EL (cell line): ENCODE results near the gene REV1.
"Not testable (repeated sequence)": the region's sequence is repeated elsewhere in the genome, so short reads cannot be mapped to it uniquely, and the experiment has no call there.

Experiments used
- DNase-seq: peaks from one replicate; pipeline ENCODE4 v3.0.0-alpha.2; 2016

The REV1 gene

DNA sequence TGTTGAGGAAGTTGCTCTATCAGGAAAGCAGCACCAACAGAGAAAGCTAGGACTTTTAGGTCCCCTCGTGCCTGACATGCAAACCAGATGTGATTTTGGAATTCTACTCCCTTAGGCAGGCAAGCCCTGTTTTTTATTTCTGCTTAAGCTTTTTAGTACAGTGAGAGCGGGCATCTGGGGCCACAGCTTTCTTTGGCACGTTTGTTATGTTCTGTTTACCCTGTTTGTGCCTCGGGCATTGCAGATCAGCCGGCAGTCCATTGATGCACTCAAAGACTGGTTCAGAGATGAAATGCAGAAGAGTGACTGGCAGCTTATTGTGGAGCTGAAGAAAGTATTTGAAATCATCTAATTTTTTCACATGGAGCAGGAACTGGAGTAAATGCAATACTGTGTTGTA is 90.8 kb downstream of the REV1 start:
- no peak for DNase-seq

DNA sequence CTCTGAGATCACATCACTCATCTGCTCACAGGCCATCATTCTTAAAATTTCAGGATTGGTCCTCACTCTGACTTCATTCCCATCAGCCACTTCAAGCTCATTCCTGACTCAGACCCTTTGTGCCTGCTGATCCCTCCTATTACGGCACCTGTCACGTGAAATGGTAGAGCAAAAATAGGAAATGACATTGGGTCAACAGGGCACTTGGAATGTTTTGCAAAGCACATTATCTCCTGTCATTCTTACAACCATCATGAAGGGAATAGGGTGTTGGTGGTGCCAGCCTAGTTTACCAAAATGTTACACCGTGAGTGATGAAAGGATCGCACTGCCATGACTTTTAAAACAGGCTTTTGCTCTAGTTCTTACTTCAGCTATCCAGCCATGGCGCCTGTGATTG is 91.5 kb downstream of the REV1 start:
- no peak for DNase-seq

DNA sequence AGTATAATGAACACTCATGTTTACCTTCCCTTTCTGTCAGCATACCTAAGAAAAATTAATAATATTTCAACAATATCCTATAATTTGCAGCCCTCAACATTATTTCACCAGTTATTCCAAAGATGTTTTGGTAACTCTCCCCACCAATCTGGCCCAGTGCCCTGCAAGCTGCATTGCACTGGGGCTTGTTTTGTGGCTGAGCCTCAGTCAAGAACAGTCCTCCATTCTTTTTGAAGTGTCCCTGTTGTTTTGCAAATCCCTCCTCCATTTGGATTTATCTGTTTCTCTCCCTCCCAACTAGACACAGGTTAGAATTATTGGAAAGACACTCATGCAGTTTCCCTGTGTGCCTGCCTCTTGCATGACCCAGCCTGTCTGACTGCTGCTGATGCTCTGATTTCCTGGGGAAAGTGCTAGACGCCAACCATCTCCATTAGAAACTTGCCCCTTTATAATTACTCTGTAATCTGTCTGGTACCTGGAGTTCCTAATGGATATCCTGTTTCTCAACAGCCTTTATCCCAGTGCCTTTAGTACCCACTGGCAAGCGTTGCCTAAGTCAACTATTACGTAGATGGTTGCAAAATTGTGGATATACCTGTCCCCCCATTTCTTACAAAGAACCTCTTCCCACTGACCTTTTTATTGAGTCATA is 92.4 kb downstream of the REV1 start:
- no peak for DNase-seq

DNA sequence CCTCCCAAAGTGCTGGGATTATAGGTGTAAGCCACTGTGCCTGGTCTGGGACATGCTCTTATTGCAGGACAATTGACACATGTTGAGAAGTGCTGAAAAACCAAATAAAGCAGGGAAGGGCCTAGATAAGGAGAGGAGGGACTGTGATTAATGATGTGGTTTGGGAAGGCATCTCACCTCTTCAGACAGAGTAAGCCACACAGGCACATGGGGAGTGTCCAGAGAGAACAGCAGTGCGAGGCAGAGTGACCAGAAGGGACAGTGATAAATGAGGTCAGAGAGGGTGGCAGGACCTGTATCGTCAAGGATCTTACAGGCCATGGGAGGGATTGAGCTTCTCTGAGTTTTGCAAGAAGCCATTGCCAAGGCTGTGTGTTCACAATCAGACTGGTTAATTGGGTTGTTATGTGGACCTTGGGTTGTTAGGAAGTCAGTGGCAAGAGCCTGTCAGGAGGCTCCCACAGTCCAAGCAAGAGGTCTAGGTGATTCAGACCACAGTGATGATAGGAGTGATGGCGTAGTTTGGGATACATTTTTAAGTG is 94.2 kb downstream of the REV1 start:
- no peak for DNase-seq

DNA sequence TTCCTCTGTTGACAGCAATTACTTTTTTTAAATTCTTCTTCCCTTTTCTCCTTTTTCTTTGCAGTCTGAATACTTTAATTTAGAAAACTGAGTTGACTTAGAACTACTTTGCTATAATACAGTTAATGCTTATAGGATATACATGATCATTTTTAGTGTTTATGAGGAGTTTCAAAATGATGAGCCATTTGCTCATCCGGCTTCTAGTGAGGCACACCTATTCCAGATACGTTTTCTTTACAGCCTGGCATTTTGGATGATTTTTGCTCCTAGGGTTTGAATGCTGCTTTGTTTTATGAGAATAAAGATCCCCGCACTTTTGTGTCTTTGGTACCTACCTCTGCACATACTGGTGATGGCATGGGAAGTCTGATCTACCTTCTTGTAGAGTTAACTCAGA is 99.9 kb downstream of the REV1 start:
- DNase-seq, result peak; percentile 41

DNA sequence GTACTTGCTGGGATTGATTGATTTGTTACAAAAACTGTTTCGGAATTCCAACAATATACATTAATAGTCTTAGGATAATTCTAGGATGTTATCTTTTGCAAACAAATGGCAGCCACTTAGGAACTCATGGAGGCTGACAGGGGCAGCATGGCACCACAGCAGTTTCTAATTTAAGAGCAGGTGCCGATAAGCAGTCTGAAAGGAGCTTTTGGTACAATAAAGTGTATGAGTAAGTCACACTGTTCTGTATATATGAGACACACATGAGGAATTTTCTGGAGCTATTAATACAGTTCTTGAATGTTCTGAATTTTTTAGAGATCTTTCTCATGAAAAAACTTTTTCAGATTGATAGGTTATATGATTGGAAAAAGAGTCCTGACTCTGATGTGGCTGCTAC is 100.4 kb downstream of the REV1 start:
- DNase-seq, result peak; percentile 67

DNA sequence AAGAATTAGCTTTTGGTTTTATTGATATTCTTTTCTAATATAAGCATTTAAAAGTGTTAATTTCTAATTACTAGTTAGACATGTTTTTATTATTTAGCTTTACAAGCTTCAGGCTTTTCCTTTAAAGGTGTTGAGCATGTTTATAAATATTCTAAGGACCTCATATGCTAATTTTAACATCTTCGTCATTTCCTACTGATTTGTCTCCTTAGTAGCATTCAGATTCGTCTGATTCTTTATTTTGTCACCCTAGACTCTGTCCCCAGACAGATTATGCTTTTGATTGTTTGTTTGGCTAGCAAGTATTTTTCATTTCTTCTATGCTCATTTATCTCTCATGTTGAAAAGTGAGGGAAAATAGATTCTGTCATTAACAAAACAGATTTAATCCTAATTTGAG is 100.9 kb downstream of the REV1 start:
- DNase-seq, result no peak

DNA sequence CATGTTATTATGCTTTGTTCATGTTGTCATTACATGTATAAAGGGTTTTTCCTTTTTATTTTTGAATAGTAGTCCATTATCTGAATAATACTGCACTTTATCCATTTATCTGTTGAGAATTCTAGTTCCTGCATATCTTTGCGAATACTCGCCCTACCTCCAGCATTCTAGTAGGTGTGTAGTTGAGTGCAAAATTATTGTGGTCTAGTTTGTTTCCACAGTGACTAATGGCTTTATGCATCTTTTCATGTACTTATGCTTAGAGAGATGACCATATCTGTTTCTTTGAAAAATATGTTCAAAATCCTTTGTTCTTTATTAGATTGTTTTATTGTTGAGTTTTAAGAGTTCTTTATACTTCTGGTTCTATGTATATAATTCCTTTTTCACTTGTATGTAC is 103.8 kb downstream of the REV1 start:
- DNase-seq, result no peak

DNA sequence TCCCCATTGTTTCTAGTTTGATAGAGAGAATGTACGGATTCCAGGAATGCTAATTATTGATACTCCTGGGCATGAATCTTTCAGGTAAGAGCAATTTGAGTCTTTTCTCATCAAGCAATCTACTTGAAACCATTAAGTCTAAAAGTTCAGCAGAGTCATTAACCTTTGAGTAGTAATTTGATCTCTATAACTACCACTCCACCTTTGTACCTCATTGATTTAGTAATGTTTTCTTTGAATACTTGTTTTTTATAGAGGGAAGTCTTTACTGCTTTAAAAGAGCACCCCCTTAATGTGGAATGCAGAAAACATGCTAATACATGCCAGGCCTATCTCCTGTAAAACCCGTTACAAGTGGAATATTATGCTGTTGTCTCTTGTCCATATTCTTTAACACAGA is 107.7 kb downstream of the REV1 start:
- no peak for DNase-seq

DNA sequence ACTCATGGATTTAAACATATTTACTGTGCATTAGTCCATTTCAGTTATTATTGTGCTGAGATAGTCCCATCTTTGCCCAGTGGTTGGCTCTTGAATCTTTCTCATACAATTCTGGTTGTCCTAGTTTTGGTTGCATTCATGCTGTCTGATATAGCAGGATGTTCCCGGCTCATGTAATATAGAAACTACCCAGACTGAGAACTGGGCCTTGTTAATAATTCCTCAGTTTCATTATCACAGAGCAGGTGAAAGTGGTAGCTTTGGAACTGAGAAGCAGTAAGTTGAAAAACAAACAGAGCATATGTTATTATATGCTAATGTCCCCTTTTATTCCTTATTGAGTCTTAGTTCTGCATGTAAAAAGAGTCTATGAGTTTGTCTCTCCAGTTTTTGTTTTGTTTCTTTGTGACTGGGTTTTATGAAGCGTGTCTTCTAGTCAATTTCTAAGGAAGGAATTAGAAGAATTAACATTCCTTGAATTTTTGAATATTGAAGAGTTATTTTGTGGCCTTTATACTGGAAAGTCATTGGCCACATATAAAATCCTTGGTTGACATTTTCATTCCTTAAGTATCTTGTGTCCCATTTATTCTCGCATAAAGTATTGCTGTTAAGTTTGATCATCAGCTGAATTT is 109.3 kb downstream of the REV1 start:
- DNase-seq, result peak; percentile 31

DNA sequence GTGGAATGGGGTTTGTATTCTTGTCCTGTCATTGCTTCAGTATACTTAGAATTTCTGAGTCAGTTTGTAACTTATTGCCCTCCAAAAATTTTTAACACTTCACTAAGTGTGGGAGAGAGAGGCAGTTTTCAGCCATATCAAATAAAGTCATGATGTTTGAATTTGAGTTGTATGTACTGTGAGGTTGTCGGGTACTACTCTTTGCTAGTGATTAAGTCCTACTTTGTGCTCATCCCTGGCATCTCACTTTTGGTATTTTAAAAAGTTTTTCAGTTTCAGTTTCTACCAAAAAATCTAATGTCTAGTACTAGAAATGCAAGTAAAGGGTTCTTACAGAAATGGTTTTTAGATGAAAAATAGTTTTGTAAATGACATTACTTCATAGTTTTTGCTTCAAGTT is 111.9 kb downstream of the REV1 start:
- no peak for DNase-seq

DNA sequence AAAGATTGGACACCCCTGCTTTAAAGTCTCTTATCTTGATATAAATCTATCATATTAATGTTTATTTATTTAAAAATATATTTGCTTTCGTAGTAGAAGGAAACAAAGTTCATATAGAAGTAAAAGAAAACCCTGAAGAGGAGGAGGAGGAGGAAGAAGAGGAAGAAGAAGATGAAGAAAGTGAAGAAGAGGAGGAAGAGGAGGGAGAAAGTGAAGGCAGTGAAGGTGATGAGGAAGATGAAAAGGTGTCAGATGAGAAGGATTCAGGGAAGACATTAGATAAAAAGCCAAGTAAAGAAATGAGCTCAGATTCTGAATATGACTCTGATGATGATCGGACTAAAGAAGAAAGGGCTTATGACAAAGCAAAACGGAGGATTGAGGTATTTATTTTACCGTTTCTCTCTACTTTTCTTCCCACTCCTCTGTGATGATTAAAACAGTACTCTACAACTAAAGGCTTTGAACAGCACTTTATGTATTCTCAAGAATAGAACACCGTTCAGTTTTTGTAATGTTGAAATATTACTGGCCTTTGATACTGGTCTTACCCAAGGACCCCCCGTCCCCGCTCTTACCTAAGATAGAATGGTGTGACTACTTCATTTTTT is 113.5 kb downstream of the REV1 start:
- no peak for DNase-seq

DNA sequence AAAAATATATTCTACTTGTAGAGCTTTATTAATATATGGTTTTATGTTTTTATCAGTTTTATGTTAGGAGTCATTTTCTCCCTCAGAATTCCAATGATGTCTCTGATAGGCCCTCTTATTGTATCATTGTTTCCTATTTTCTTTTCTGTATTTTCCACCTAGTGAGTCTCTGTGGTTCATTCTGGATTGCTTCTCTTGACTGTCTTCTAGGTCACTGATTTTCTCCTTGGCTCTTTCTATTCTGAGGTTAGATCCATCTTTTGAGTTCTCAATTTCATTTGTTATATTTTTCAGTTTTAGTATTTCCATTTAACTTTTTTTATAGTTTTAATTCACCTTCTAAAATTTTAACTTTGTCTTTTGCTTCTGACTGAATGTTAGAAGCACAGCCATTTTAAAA is 115.1 kb downstream of the REV1 start:
- DNase-seq, result no peak

DNA sequence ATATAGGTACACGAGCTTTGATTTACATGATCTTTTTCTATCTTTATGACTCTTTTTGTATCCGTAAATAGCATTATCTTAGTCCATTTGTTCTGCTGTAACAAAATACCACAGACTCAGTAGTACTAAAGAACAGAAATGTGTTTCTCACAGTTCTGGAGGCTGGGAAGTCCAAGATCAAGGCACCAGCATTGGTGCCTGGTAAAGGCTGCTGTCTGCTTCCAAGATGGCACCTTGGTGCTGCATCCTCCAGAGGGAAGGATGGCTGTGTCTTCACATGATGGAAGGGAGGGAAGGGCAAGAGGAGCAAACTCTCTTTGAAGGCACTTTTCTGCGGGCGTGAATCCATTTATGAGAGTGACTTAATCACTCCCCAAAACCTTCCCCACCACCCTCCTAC is 116.7 kb downstream of the REV1 start:
- no peak for DNase-seq

DNA sequence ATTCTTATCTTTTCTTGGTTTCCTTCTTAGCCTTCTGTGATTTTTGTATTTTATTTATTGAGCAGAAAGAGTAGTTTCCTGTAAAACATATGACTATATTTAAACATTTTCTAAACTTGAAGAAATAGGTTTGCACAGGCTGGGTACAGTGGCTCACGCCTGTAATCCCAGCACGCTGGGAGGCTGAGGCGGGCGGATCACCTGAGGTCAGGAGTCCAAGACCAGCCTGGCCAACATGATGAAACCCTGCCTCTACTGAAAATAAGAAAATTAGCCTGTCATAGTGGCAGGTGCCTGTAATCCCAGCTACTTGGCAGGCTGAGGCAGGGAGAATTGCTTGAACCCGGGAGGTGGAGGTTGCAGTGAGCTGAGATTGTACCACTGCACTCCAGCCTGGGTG is 121.0 kb downstream of the REV1 start:
- DNase-seq, result not testable (repeated sequence)

DNA sequence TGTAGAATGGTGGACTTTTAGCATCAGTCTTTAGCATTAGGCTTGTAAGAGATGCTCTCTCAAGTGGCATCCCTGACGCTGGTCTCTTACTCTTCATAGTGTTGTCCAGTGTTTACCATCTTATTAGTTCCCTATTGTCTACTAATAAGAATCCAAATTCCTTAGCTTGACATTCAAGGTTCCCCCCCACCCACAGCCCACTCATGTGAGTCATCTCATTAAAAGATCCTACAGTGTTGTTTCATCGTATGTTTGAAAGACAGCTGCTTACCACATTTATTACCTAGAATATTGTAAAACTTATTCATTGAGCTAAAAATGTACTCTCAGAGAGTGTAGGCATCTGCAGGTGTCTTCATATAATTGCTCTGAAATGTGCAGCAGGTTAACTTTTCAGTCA is 124.2 kb downstream of the REV1 start:
- DNase-seq, result peak; percentile 20

DNA sequence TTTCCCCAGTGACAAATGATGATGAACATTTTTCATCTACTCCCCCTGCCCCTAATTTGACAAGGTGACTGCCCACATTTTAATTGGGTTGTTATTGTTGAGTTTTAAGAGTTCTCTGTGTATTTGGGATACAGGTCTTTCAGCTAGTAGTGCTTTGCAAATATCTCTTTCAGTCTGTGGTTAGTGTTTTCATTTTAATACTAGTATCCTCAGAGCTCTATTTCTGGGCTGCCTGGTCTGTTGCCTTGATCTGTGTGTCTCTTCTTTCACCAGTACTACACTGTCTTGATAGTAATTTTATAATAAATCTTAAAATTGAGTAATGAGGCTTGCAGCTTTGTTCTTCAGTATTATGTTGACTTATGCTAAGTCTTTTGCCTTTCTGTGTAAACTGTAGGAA is 133.0 kb downstream of the REV1 start:
- no peak for DNase-seq

DNA sequence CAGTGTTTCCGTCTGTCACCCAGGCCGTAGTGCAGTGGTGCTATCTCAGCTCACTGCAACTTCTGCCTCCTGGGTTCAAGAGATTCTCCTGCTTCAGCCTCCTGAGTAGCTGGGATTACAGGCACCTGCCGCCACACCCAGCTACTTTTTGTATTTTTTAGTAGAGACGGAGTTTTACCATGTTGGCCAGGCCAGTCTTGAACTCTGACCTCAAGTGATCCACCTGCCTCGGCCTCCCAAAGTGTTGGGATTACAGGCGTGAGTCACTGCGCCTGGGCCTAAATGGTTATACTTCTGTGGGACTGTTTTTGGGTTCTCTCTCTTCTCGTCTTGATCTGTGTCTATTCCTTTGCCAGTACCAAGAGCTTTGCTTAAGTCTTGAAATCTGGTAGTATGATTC is 135.0 kb downstream of the REV1 start:
- not testable (repeated sequence) for DNase-seq

DNA sequence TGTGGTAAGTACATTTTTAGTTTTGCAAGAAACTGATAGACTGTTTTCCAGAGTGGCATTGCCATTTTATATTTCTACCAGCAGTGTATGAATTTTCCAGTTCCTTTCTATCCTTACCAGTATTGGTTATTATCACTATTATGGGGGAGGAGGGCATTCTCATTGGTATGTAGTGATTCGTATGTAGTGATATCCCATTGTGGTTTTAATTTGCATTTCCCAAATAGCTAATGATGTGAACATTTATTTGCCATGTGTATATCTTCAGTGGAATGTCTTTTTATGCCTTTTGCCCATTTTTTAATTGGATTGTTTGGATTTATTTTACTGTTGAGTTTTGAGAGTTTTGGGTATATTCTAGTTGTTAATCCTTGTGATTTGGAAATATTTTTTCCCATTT is 135.7 kb downstream of the REV1 start:
- DNase-seq, result peak; percentile 59
